ENCODE data around the gene ATG2A.
A peak's percentile ranks its signal among the peaks of the same experiment; 100 is the strongest.

The ATG2A gene

GRCh38 chr11:64924910-64925284, 7.9 kb upstream of the ATG2A start:
- no peak for DNase-seq (ENCODE audit: low read depth)

- peak; percentile 81 for DNase-seq (ENCODE audit: low read depth)
These were observed 7.2 kb upstream of the ATG2A start, which contains the start of gene PPP2R5B for GRCh38 chr11:64923944-64924909. TSS of gene PPP2R5B (plus strand) at chr11:64924689. CDS start at chr11:64925735, 1,046 bp downstream.

GRCh38 chr11:64923151-64923661, 6.2 kb upstream of the ATG2A start:
- no peak for DNase-seq (ENCODE audit: low read depth)

GRCh38 chr11:64921384-64921783, 4.4 kb upstream of the ATG2A start:
- no peak for DNase-seq (ENCODE audit: low read depth)

GRCh38 chr11:64920124-64920523, 3.1 kb upstream of the ATG2A start:
- DNase-seq (ENCODE audit: low read depth), result no peak

GRCh38 chr11:64919627-64920026, 2.6 kb upstream of the ATG2A start:
- DNase-seq (ENCODE audit: low read depth), result no peak

- no peak for DNase-seq (ENCODE audit: low read depth)
These were observed 1.0 kb upstream of the ATG2A start for GRCh38 chr11:64918017-64918416.

- DNase-seq (ENCODE audit: low read depth), result no peak
These were observed 620 bp upstream of the ATG2A start for GRCh38 chr11:64917663-64917995.

GRCh38 chr11:64916040-64916774, 802 bp downstream of the ATG2A start:
- no peak for DNase-seq (ENCODE audit: low read depth)

GRCh38 chr11:64915376-64915887, 1.6 kb downstream of the ATG2A start:
- DNase-seq (ENCODE audit: low read depth), result no peak

GRCh38 chr11:64914123-64914522, 2.9 kb downstream of the ATG2A start:
- no peak for DNase-seq (ENCODE audit: low read depth)

GRCh38 chr11:64913171-64913727, 3.8 kb downstream of the ATG2A start:
- no peak for DNase-seq (ENCODE audit: low read depth)

- DNase-seq (ENCODE audit: low read depth), result no peak
These were observed 5.3 kb downstream of the ATG2A start for GRCh38 chr11:64911689-64912088.

GRCh38 chr11:64911142-64911541, 5.9 kb downstream of the ATG2A start:
- DNase-seq (ENCODE audit: low read depth), result no peak

GRCh38 chr11:64910451-64911093, 6.4 kb downstream of the ATG2A start:
- no peak for DNase-seq (ENCODE audit: low read depth)

- DNase-seq (ENCODE audit: low read depth), result no peak
These were observed 7.2 kb downstream of the ATG2A start for GRCh38 chr11:64909653-64910343.

- DNase-seq (ENCODE audit: low read depth), result no peak
These were observed 8.2 kb downstream of the ATG2A start for GRCh38 chr11:64908766-64909165.

GRCh38 chr11:64906314-64906635, 10.7 kb downstream of the ATG2A start:
- no peak for DNase-seq (ENCODE audit: low read depth)

- no peak for DNase-seq (ENCODE audit: low read depth)
These were observed 11.3 kb downstream of the ATG2A start for GRCh38 chr11:64905516-64906313.

- no peak for DNase-seq (ENCODE audit: low read depth)
These were observed 13.6 kb downstream of the ATG2A start for GRCh38 chr11:64903291-64903833.

Data from stimulated activated CD8-positive, alpha-beta memory T cell treated with anti-CD3 and anti-CD28 coated beads, Interleukin-12 subunit alpha, Interleukin-12 subunit beta, amount 100 ng/mL, for 1 hour (primary cell).